Karpas-422 (cell line): Measurements from ENCODE around the gene WDR62. TPM values are rescaled to one million over a fixed set of nuclear protein-coding genes. Genes with fewer than 3 reads are reported as not detected.

Source experiments
- DNase-seq: peaks from one replicate; pipeline ENCODE4 v3.0.0-alpha.2; 2015
- H2AFZ ChIP-seq: fragments of 200-600 bp; sonication (generic); 2 replicates; pipeline ENCODE4 v1.6.1; 2014; ENCODE audit warnings: antibody characterized with exemption, low read length, mixed read lengths
- H3K27ac ChIP-seq: fragments of 200-600 bp; sonication (generic); 2 replicates; pipeline ENCODE4 v1.5.1; 2014; ENCODE audit warnings: mild to moderate bottlenecking, low read length, moderate library complexity
- H3K27me3 ChIP-seq: fragments of 200-600 bp; sonication (generic); 2 replicates; pipeline ENCODE4 v1.6.1; 2014; ENCODE audit warnings: low read length, mixed read lengths
- H3K36me3 ChIP-seq: fragments of 200-600 bp; sonication (generic); 2 replicates; pipeline ENCODE4 v1.6.1; 2014; ENCODE audit warnings: low read length, mixed read lengths; ENCODE audit not compliant: insufficient read depth
- H3K4me1 ChIP-seq: fragments of 200-600 bp; sonication (generic); 2 replicates; pipeline ENCODE4 v1.6.1; 2014; ENCODE audit warnings: mild to moderate bottlenecking, low read length, mixed read lengths
- H3K4me2 ChIP-seq: fragments of 200-600 bp; sonication (generic); 2 replicates; pipeline ENCODE4 v1.6.1; 2014; ENCODE audit warnings: low read length, low read depth, mild to moderate bottlenecking; ENCODE audit not compliant: poor library complexity, severe bottlenecking
- H3K4me3 ChIP-seq: fragments of 200-600 bp; sonication (generic); 2 replicates; pipeline ENCODE4 v1.5.1; 2014; ENCODE audit warnings: mild to moderate bottlenecking, antibody characterized with exemption, low read length, mixed read lengths
- H3K79me2 ChIP-seq: fragments of 200-600 bp; sonication (generic); 2 replicates; pipeline ENCODE4 v1.6.1; 2014; ENCODE audit warnings: mild to moderate bottlenecking, low read length, mixed read lengths
- H3K9ac ChIP-seq: fragments of 200-600 bp; sonication (generic); 2 replicates; pipeline ENCODE4 v1.6.0; 2014; ENCODE audit warnings: low read length
- H3K9me2 ChIP-seq: fragments of 200-600 bp; sonication (generic), shearing (Covaris generic); replicated peaks from 2 replicates; pipeline ENCODE4 v1.6.0; 2014; ENCODE audit warnings: mild to moderate bottlenecking, low read length, moderate library complexity; ENCODE audit not compliant: insufficient read depth
- H3K9me3 ChIP-seq: fragments of 300-700, 200-600 bp; sonication (generic); 2 replicates; pipeline ENCODE4 v1.6.1; 2014; ENCODE audit warnings: low read length, mixed read lengths
- H4K20me1 ChIP-seq: fragments of 200-600 bp; sonication (generic); 2 replicates; pipeline ENCODE4 v1.6.1; 2014; ENCODE audit warnings: mild to moderate bottlenecking, antibody characterized with exemption, low read length, low read depth; ENCODE audit not compliant: insufficient read depth
- total RNA-seq: library from RNA; depleted of rRNA; stranded (reverse); fragments of >200 nt; shearing (Covaris generic); gene quantifications from 2 replicates; pipeline ENCODE4 v1.2.3, GENCODE V29; 2014; ENCODE audit warnings: low replicate concordance; rRNA removed

The WDR62 gene
- 9.4 and 10.9 TPM in 2 replicates for total RNA-seq

DNA sequence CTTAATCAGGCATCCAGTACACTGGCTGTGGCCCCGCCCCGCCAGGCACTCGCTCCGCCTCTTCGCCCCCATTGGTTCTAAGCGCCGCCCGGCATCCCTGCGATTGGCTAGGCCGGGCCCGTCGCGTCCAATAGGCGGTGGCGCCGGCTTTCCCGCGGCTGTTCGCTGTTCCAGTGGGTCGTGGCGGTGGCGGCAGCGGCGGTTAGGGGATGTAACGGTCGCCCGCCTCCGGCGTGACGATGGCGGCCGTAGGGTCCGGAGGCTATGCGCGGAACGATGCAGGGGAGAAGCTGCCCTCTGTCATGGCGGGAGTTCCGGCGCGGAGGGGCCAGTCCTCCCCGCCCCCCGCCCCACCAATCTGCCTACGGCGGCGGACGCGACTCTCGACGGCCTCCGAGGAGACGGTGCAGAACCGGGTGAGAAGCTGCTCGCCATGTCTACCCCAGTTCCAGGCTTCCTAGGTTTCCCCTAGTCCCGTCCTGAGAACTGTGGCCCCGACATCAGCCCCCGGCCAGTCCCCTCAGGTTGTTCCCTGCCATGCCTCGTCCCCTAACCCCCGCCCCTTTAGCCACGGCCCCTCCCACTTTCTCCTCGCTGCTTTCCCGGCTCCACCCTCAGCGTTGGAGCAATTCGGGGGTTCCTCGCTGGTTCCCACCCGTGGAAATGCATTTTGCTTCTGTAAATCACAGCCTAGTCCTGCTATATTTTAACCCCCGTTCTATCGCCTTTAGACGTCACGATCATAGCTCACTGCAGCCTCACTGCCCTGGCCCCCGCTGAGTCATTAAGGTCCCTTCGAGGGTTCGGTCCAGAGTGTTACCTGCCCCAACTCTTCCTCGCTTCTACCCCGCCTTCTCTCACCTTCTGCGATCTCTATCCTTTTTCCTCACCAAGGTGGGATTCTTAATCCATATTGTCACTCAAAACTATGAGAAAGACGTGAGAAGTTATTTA, at the start of gene WDR62:
WDR62 (plus strand) TSS at position 165 of the 954 bp plus-strand sequence; CDS start at position 240, 75 bp downstream.
- H3K4me3 ChIP-seq = peak within 1 kb of the TSS; percentile 94
- H3K9me2 ChIP-seq = no peaks in the 10 kb centered on the region
- 0 out of 2 replicates have a peak, but pooled peaks cover 3% of the 10 kb centered on the region for H4K20me1 ChIP-seq
- peak within 1 kb of the TSS; percentile 90 for H3K9ac ChIP-seq
- no peaks in the 10 kb centered on the region for H3K27me3 ChIP-seq
- peak; percentile 97 for DNase-seq
- peaks cover 66% of the 10 kb centered on the region for H3K4me1 ChIP-seq
- H3K79me2 ChIP-seq = peaks cover 53% of the 10 kb centered on the region
- peaks cover 9% of the 10 kb centered on the region; the same call in 1 of the 2 replicates for H3K36me3 ChIP-seq
- peak within 1 kb of the TSS; percentile 87; the same call in 1 of the 2 replicates for H2AFZ ChIP-seq
- no peaks in the 10 kb centered on the region for H3K9me3 ChIP-seq
- H3K4me2 ChIP-seq = peak within 1 kb of the TSS; percentile 91
- H3K27ac ChIP-seq = peak within 1 kb of the TSS; percentile 90

DNA sequence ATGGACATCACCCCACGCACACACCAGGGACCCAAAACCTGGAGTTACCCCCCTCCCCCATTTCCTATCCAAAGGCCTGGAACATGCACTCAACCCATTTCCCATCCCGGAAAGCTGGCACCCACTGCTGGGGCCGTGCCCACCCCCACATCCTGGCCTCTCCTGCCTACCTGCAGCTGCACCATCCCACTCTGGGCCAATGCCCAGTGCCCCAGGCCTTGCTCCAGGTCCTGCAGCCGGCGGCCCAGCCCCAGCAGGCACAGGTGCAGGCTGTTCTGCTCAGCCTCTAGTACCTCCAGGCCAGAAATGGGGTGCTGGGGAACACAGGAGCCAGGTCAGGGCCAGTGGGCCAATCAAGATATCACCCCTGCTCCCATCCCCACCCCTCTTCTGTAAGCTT, 47.7 kb upstream of the WDR62 start:
- Histone ChIP-seq H3K4me2 (no peak overlapping the region), H3K9ac (no peak overlapping the region), H4K20me1 (no peaks in the 10 kb centered on the region), H3K27me3 (no peaks in the 10 kb centered on the region), H2AFZ (no peak overlapping the region), H3K36me3 (peaks cover under 1% of the 10 kb centered on the region; the same call in 1 of the 2 replicates), H3K27ac (no peak overlapping the region), H3K79me2 (peaks cover 4% of the 10 kb centered on the region), H3K9me2 (no peaks in the 10 kb centered on the region), H3K4me3 (no peak overlapping the region), H3K9me3 (no peaks in the 10 kb centered on the region), H3K4me1 (peaks cover 23% of the 10 kb centered on the region)
- DNase-seq = no peak

DNA sequence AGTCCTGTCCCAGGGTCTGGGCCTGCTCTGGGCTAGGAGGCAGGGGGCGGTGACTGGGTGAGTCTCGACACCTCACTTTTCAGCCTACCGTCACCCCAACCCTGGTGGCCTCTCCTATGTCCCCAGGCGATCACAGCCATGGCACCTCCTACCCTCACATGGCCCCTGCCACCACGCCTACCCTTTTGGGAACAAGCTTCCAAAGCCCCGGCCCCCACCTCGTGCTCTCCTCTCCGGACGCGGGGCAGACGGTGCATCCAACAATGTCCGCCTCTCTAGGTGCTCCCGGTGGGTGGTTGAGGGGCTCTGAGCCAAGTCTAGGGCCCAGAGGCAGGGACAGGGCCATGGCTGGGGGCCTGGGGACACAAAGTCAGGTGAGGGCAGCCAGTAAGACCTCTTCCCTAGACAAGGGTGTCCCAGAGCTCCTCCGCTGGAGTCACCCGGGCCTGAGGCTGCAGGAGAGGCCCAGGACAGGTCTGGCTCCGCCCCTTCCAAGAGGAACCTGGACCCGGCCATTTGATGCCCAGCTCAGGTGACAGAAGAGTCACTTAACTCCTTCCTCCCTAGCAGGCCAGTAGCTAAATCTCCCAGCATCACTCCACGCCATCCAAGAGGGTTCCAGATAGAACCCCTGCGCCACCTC, 46.2 kb upstream of the WDR62 start, which contains the start of gene SYNE4:
SYNE4 (minus strand) TSS at position 478 of the 643 bp plus-strand sequence; CDS start at position 346, 132 bp downstream.
- peak within 1 kb of the TSS; percentile 48; the same call in 1 of the 2 replicates for H3K27ac ChIP-seq
- peak; percentile 60 for DNase-seq
- no peak within 1 kb of the TSS for H2AFZ ChIP-seq
- no peaks in the 10 kb centered on the region for H3K36me3 ChIP-seq
- peaks cover 7% of the 10 kb centered on the region for H3K79me2 ChIP-seq
- peaks cover 31% of the 10 kb centered on the region for H3K4me1 ChIP-seq
- peak within 1 kb of the TSS; percentile 54 for H3K4me3 ChIP-seq
- peak within 1 kb of the TSS; percentile 87 for H3K4me2 ChIP-seq
- H3K9me3 ChIP-seq = no peaks in the 10 kb centered on the region
- no peaks in the 10 kb centered on the region for H4K20me1 ChIP-seq
- H3K9me2 ChIP-seq = no peaks in the 10 kb centered on the region
- H3K9ac ChIP-seq = peak within 1 kb of the TSS; percentile 82
- H3K27me3 ChIP-seq = no peaks in the 10 kb centered on the region

DNA sequence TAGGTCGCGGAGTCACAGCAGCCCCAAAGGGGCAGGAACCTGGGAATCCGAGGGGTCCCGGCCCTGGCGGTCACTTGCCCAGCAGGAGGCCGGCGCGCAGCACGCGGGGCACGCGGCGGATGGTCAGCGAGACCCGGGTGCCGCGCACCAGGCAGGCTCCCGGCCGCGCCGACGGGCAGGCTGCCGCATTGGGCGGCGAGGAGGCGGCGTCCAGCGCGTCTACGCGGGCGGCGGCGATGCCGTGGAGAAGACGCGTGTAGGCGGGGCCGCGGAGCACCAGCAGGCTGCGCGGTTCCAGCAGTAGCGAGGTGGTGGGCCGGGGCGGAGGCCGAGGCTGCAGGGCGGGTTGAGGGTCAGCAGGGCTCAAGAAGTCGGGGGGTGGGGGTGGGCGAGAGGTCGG, 45.5 kb upstream of the WDR62 start:
- peak overlapping the region; percentile 82 for H3K9ac ChIP-seq
- H3K4me1 ChIP-seq = peaks cover 31% of the 10 kb centered on the region
- DNase-seq = peak; percentile 85

DNA sequence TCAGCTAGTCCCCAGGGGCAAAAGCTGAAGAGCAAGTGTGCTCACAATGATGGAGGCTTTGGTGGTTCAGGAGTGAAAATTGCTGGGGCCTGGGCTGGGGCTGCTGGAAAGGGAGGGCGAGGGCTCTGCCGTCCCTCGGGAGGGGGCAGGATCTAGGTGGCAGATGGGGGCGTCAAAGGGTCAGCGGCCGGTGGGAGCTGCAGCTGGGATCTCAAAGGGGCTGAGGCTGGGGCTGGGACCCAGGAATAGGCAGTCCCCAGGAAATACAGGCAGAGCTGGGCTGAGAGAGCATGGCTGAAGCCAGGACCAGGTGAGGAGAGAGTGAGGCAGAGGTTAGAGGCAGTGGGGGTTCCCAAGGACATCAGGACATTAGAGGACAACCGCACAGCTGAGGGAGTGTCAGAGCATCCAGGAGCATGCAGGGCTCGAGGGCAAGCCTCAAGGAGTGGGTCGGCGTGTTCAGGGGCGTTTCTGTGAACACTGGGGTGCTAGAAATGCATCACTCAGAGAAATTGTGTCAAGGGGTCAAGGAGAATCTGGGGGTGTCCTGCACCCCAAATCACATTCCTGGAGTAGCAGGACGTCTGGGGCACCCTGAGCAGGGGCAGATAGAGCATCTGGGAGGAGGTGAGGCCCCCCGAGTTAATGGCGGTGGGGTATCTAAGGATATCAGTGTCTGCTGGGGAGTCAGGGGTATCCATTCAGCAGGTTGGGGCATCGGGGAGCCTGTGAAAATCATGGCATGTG, 44.9 kb upstream of the WDR62 start:
- H3K4me3 ChIP-seq = peak overlapping the region; percentile 54
- H3K27ac ChIP-seq = peak overlapping the region; percentile 48; the same call in 1 of the 2 replicates
- peak; percentile 41 for DNase-seq
- H4K20me1 ChIP-seq = no peaks in the 10 kb centered on the region
- no peaks in the 10 kb centered on the region for H3K36me3 ChIP-seq
- peaks cover 33% of the 10 kb centered on the region for H3K4me1 ChIP-seq
- H3K4me2 ChIP-seq = peak overlapping the region; percentile 87
- peaks cover 17% of the 10 kb centered on the region for H3K79me2 ChIP-seq
- no peaks in the 10 kb centered on the region for H3K27me3 ChIP-seq
- no peaks in the 10 kb centered on the region for H3K9me3 ChIP-seq
- no peak overlapping the region for H2AFZ ChIP-seq
- H3K9ac ChIP-seq = peak overlapping the region; percentile 82
- H3K9me2 ChIP-seq = no peaks in the 10 kb centered on the region

More for the DNA sequence above, 45.5 kb upstream of the WDR62 start:
- peak overlapping the region; percentile 54 for H3K4me3 ChIP-seq
- H2AFZ ChIP-seq = no peak overlapping the region
- peaks cover 13% of the 10 kb centered on the region for H3K79me2 ChIP-seq
- no peaks in the 10 kb centered on the region for H3K27me3 ChIP-seq
- no peaks in the 10 kb centered on the region for H3K9me2 ChIP-seq
- H3K9me3 ChIP-seq = no peaks in the 10 kb centered on the region
- no peaks in the 10 kb centered on the region for H3K36me3 ChIP-seq
- H3K27ac ChIP-seq = no peak overlapping the region; the same call in 1 of the 2 replicates
- H3K4me2 ChIP-seq = peak overlapping the region; percentile 87
- no peaks in the 10 kb centered on the region for H4K20me1 ChIP-seq

DNA sequence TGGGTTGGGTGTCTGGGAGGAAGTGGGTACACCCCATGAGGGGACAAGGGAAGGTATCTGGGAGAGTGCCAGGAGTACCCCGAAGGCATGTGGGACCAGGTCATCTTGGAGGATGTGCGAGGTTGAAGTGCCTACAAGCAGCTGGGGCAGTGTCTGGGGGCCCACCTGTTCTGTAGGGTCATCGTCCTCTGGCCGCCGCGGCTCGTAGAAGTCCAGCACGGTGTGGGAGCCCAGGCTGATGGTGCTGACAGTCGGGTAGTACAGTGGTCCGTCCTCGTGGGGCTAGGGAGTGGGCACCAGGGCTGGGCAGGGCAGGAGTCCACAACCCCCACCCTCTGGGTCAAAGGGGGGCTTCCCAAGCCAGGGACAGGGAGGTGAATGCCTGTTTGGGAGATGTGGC, 44.3 kb upstream of the WDR62 start:
- Histone ChIP-seq H3K79me2 (peaks cover 23% of the 10 kb centered on the region), H3K9me2 (no peaks in the 10 kb centered on the region), H3K4me1 (peaks cover 39% of the 10 kb centered on the region), H3K9ac (peak overlapping the region; percentile 82; the same call in 1 of the 2 replicates), H3K4me3 (no peak overlapping the region), H3K36me3 (no peaks in the 10 kb centered on the region), H3K27me3 (no peaks in the 10 kb centered on the region), H2AFZ (no peak overlapping the region), H3K9me3 (no peaks in the 10 kb centered on the region), H3K27ac (no peak overlapping the region), H3K4me2 (peak overlapping the region; percentile 87), H4K20me1 (no peaks in the 10 kb centered on the region)
- no peak for DNase-seq

DNA sequence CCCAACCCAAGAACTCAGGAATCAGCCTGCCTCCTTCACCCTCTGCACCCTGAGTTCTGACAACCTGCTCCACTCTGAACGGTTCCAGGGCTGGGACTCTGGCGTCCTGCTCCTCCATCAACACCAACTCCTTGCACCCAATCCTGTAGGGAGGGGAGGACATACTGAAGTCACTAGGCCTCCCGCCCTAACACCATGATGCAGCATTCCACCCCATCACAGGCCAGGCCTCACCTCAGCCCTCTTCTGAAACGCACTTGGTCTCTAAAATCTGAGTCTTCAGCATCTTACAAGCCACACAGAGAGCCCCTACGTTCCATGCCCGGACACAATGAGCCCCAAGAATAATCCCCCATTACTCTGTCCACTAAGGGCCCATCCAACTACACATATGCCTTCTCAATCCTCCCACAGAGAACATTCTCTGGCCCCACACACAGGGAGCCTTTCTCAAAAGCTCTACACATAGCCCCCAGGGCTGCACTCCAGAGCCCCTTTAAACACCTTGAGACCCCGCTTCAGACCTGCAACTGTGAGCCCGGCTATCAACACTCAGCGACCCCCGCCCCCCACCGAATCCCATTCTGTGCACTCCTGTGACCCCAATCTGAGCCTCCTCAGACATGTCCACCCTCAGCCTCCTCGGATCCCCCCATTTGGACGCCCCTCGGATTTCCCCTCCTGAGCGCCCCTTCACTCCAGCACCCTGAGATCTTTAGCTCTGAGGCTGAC, 41.3 kb upstream of the WDR62 start:
- peak overlapping the region; percentile 81 for H3K9ac ChIP-seq

More for the DNA sequence above, 41.3 kb upstream of the WDR62 start:
- Histone ChIP-seq H3K36me3 (no peaks in the 10 kb centered on the region), H3K79me2 (peaks cover 32% of the 10 kb centered on the region), H3K27me3 (no peaks in the 10 kb centered on the region), H2AFZ (peak overlapping the region; percentile 36; the same call in 1 of the 2 replicates), H3K9me3 (no peaks in the 10 kb centered on the region), H3K9me2 (no peaks in the 10 kb centered on the region), H3K4me3 (peak overlapping the region; percentile 79), H3K27ac (no peak overlapping the region), H4K20me1 (no peaks in the 10 kb centered on the region), H3K4me1 (peaks cover 42% of the 10 kb centered on the region), H3K4me2 (peak overlapping the region; percentile 78)
- peak; percentile 43 for DNase-seq
